Endodermal cell (in vitro differentiated cells): Measurements from ENCODE around the gene TMPRSS4. TPM values are rescaled to one million over a fixed set of nuclear protein-coding genes. Genes with fewer than 3 reads are reported as not detected.

Source experiments
- DNase-seq: peaks from one replicate; pipeline ENCODE4 v3.0.0-alpha.2; 2017
- H3K27ac ChIP-seq: 2 replicates; pipeline ENCODE4 v1.5.1; 2013; ENCODE audit warnings: mild to moderate bottlenecking, low read depth, low read length, moderate library complexity
- H3K27me3 ChIP-seq: 2 replicates; pipeline ENCODE4 v1.6.1; 2013; ENCODE audit warnings: mild to moderate bottlenecking, low read length, moderate library complexity; ENCODE audit not compliant: insufficient read depth, control insufficient read depth, poor library complexity, severe bottlenecking
- H3K36me3 ChIP-seq: 2 replicates; pipeline ENCODE4 v1.7.0; 2013; ENCODE audit warnings: mild to moderate bottlenecking, low read length, moderate library complexity; ENCODE audit not compliant: control insufficient read depth, insufficient read depth
- H3K4me1 ChIP-seq: one replicate; pipeline ENCODE4 v1.7.0; 2013; ENCODE audit warnings: low read length; ENCODE audit not compliant: control insufficient read depth, insufficient read depth
- H3K4me3 ChIP-seq: 2 replicates; pipeline ENCODE4 v1.5.1; 2013; ENCODE audit warnings: mild to moderate bottlenecking, low read length, moderate library complexity
- H3K9ac ChIP-seq: 2 replicates; pipeline ENCODE4 v1.6.1; 2013; ENCODE audit warnings: mild to moderate bottlenecking, low read length, moderate library complexity; ENCODE audit not compliant: poor library complexity, severe bottlenecking; ENCODE audit errors: extremely low read depth
- H3K9me3 ChIP-seq: 2 replicates; pipeline ENCODE4 v1.6.1; 2013; ENCODE audit warnings: mild to moderate bottlenecking, low read length, moderate library complexity; ENCODE audit not compliant: control insufficient read depth
- H3K27ac Mint-ChIP-seq: 2 replicates; pipeline ENCODE4 v1.8.0; 2020; ENCODE audit warnings: mixed read lengths
- H3K27me3 Mint-ChIP-seq: 2 replicates; pipeline ENCODE4 v1.8.0; 2021; ENCODE audit warnings: mild to moderate bottlenecking, mixed read lengths; ENCODE audit not compliant: insufficient read depth
- H3K36me3 Mint-ChIP-seq: 2 replicates; pipeline ENCODE4 v1.8.0; 2020; ENCODE audit warnings: low read depth, mixed read lengths
- H3K4me1 Mint-ChIP-seq: 2 replicates; pipeline ENCODE4 v1.8.0; 2020; ENCODE audit warnings: mixed read lengths
- H3K4me3 Mint-ChIP-seq: 2 replicates; pipeline ENCODE4 v1.8.0; 2020; ENCODE audit warnings: mild to moderate bottlenecking, moderate library complexity, mixed read lengths
- H3K9me3 Mint-ChIP-seq: 2 replicates; pipeline ENCODE4 v1.8.0; 2020; ENCODE audit warnings: mild to moderate bottlenecking, mixed read lengths
- WGBS, 2 experiments: methylation state at CpG; one replicate each; pipeline versions ENCODE4 v1.1.5 to v1.1.7; 2013; ENCODE audit warnings: missing lambda C conversion rate in 2 of 2, mixed read lengths in 1 of 2; ENCODE audit not compliant: insufficient coverage in 1 of 2, insufficient read length in 1 of 2; 5-methylcytosine and 5-hydroxymethylcytosine counted together
- total RNA-seq, 2 donors: library from RNA; stranded (reverse); fragmentation: NEBNext Ultra II Directional in 1 of 2; extraction: Animal tissue kit (Norgen Biotek cat#: 25700) in 1 of 2; gene quantifications; 2 replicates in 1 of 2; 3 replicates in 1 of 2; pipeline ENCODE4 v1.2.1, GENCODE V29; 2021
- TF ChIP-seq, protein P1 (sequence below): fragments of 200-600 bp; sonication (generic); conservative IDR thresholded peaks from 2 replicates; pipeline ENCODE4 v1.5.0; 2021; ENCODE audit warnings: antibody characterized with exemption, mild to moderate bottlenecking

The TMPRSS4 gene
- total RNA-seq, 2 donors from 2014 or later = not detected

DNA sequence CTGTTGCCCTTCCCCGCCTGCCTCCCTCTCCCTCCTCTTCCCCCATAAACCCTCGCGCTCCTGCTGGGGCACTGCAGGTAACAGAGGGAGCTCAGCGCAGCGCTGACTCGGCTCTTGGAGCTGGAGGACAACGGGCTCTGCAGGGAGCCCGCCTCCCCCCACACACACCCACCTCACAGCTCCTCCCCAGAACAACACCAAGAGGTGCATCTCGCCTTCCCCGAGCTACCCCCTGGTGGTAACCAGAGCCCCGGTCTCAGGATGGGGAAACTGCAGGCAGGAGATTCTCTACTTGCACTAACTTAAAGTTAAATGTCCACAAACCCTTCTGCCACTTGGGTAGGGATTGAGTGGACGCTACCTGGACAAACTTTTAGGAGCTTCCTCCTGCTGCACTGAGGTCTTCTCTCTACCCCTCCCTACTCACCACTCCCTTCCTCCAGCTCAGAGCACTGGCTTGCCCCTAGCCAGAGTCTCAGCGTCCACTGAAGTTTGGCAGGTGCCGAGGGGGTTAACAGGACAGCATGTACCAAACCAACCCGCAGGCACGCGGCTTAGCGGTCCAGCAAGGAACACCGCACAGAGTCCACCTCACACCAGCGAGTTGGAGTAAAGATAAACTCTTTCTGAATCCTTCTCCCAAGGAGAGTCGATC, 79.8 kb downstream of the TMPRSS4 start:
- H3K4me3 ChIP-seq = peak overlapping the region; percentile 39
- H3K9me3 Mint-ChIP-seq = no peaks in the 10 kb centered on the region
- H3K27me3 ChIP-seq = peaks cover 100% of the 10 kb centered on the region
- H3K9me3 ChIP-seq = no peaks in the 10 kb centered on the region
- peak overlapping the region; percentile 29 for H3K4me3 Mint-ChIP-seq
- peak; percentile 80 for DNase-seq
- H3K27ac ChIP-seq = no peak overlapping the region
- H3K36me3 Mint-ChIP-seq = no peaks in the 10 kb centered on the region
- H3K4me1 Mint-ChIP-seq = peaks cover 23% of the 10 kb centered on the region
- H3K36me3 ChIP-seq = no peaks in the 10 kb centered on the region
- no peak overlapping the region for H3K9ac ChIP-seq
- H3K27me3 Mint-ChIP-seq = peaks cover 97% of the 10 kb centered on the region
- H3K4me1 ChIP-seq = peaks cover 3% of the 10 kb centered on the region
- H3K27ac Mint-ChIP-seq = no peak overlapping the region
- WGBS, 2 experiments = 2 to 6% methylated on average over 12 to 21 of the region's 21 CpGs
- TF ChIP-seq, protein P1, sequence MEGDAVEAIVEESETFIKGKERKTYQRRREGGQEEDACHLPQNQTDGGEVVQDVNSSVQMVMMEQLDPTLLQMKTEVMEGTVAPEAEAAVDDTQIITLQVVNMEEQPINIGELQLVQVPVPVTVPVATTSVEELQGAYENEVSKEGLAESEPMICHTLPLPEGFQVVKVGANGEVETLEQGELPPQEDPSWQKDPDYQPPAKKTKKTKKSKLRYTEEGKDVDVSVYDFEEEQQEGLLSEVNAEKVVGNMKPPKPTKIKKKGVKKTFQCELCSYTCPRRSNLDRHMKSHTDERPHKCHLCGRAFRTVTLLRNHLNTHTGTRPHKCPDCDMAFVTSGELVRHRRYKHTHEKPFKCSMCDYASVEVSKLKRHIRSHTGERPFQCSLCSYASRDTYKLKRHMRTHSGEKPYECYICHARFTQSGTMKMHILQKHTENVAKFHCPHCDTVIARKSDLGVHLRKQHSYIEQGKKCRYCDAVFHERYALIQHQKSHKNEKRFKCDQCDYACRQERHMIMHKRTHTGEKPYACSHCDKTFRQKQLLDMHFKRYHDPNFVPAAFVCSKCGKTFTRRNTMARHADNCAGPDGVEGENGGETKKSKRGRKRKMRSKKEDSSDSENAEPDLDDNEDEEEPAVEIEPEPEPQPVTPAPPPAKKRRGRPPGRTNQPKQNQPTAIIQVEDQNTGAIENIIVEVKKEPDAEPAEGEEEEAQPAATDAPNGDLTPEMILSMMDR = peak; percentile 27

DNA sequence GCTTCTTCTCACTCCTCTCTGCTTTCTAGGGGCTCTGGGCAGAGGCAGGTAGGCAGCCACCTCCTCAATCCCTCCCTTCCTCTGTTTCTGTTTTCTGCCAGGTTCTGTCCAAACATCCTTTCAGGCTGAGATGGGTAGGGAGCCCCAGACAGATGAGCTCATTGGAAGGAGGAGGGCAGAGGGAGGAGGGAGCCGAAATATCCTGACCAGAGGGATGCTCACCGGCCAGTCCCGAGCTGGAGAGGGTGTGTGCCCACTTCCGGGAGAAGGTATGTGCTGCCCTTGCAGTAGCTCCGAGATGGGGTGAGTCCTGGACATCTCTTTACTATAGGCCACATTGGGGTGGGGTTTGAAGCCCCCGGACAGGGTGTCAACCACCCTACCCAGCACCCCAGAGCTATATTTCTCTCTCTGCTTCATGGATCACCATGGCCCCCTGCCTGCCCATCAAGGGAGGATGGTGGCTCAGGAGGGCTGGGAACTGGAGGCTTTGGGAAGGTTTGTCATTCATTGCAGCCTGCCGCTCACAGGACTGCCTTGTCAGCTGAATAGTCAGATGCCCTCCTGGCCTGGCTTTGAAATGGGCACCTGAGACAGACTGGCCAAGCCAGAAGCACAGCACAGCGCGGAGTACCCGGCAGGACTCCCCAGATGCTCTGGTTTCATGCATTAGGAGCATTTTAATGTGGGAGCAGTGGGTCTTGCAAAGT, 80.5 kb downstream of the TMPRSS4 start:
- no peaks in the 10 kb centered on the region for H3K36me3 Mint-ChIP-seq
- H3K27ac ChIP-seq = no peak overlapping the region
- H3K4me1 Mint-ChIP-seq = peaks cover 23% of the 10 kb centered on the region
- WGBS, 2 experiments = 42 to 49% methylated on average over 6 to 10 of the region's 10 CpGs
- no peak overlapping the region for H3K4me3 ChIP-seq
- H3K36me3 ChIP-seq = no peaks in the 10 kb centered on the region
- H3K9ac ChIP-seq = no peak overlapping the region
- TF ChIP-seq, protein P1 = no peak
- DNase-seq = no peak
- no peaks in the 10 kb centered on the region for H3K9me3 Mint-ChIP-seq
- no peak overlapping the region for H3K27ac Mint-ChIP-seq
- H3K27me3 ChIP-seq = peaks cover 100% of the 10 kb centered on the region
- H3K4me3 Mint-ChIP-seq = peak overlapping the region; percentile 29
- H3K4me1 ChIP-seq = peaks cover 3% of the 10 kb centered on the region
- H3K9me3 ChIP-seq = no peaks in the 10 kb centered on the region
- H3K27me3 Mint-ChIP-seq = peaks cover 97% of the 10 kb centered on the region

DNA sequence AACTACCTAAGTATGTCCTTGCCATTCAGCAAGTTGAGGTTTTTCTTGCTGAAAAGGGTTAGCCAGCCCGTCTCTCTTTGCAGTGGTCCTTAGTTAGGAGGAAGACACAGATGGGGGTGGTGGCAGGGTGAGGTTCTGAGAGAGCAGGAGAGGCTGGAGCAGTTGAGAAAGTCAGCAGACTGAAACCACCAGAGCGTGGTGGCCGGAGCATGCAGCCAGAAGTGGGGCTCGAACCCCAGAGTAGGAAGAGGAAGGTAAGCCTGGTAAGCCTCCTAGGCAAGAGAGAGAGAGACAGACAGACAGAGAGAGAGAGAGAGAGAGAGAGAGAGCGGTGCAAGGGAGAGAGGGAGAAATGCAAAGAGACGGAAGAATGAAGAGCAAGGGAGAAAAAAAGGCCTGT, 84.9 kb downstream of the TMPRSS4 start:
- Mint-ChIP-seq H3K9me3 (no peaks in the 10 kb centered on the region), H3K36me3 (no peaks in the 10 kb centered on the region), H3K27ac (no peak overlapping the region), H3K27me3 (peaks cover 89% of the 10 kb centered on the region), H3K4me3 (no peak overlapping the region), H3K4me1 (peaks cover 10% of the 10 kb centered on the region)
- Histone ChIP-seq H3K9ac (no peak overlapping the region), H3K4me1 (no peaks in the 10 kb centered on the region), H3K27me3 (peaks cover 78% of the 10 kb centered on the region), H3K36me3 (no peaks in the 10 kb centered on the region), H3K27ac (no peak overlapping the region), H3K9me3 (no peaks in the 10 kb centered on the region), H3K4me3 (no peak overlapping the region)
- no peak for DNase-seq
- WGBS, 2 experiments = 80 to 86% methylated on average over 4 to 6 of the region's 6 CpGs
- TF ChIP-seq, protein P1 = no peak
